ENCODE measurements around the gene KCNAB3.

- TF ChIP-seq, protein P1, sequence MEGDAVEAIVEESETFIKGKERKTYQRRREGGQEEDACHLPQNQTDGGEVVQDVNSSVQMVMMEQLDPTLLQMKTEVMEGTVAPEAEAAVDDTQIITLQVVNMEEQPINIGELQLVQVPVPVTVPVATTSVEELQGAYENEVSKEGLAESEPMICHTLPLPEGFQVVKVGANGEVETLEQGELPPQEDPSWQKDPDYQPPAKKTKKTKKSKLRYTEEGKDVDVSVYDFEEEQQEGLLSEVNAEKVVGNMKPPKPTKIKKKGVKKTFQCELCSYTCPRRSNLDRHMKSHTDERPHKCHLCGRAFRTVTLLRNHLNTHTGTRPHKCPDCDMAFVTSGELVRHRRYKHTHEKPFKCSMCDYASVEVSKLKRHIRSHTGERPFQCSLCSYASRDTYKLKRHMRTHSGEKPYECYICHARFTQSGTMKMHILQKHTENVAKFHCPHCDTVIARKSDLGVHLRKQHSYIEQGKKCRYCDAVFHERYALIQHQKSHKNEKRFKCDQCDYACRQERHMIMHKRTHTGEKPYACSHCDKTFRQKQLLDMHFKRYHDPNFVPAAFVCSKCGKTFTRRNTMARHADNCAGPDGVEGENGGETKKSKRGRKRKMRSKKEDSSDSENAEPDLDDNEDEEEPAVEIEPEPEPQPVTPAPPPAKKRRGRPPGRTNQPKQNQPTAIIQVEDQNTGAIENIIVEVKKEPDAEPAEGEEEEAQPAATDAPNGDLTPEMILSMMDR (IDR thresholded peaks at IDR 0.05) = no peak
- TF ChIP-seq POLR2A (IDR thresholded peaks at IDR 0.05) = no peak
Observed at GRCh38 chr17:7969433-7969832, 39.8 kb upstream of the KCNAB3 start.
